H1 (cell line): ENCODE results near the gene SAP30L. TPM values are rescaled to one million over a fixed set of nuclear protein-coding genes. Genes with fewer than 3 reads are reported as not detected.

Experiments used
- CTCF ChIA-PET: fragments of 300-600 bp; sonication (Branson Sonifier 250); formaldehyde crosslinking; loops from one replicate; lab custom pipeline; 2021; ENCODE audit not compliant: partially characterized antibody; lab: Charles Lee
- POLR2A ChIA-PET: fragments of 300-600 bp; sonication (Branson Sonifier 250); formaldehyde crosslinking; loops from one replicate; lab custom pipeline; 2021; ENCODE audit warnings: inconsistent platforms; ENCODE audit not compliant: partially characterized antibody; lab: Charles Lee
- DNase-seq, 2 experiments: peaks; one replicate each; pipeline versions ENCODE4 v3.0.0 to v3.0.0-alpha.2; 2010 to 2022; ENCODE audit warnings: low spot score in 2 of 2, low read depth in 1 of 2, mixed read lengths in 1 of 2
- FAIRE-seq: peaks from 2 replicates; lab custom pipeline; 2011; peaks lifted over from hg19 to GRCh38; lab: Jason Lieb, UNC
- H2AFZ ChIP-seq: 2 replicates; pipeline ENCODE4 v1.8.1; 2012; ENCODE audit warnings: low read length, inconsistent platforms
- H2AK5ac ChIP-seq: 2 replicates; pipeline ENCODE4 v1.6.1; 2013; ENCODE audit warnings: low read depth, low read length
- H2BK120ac ChIP-seq: replicated peaks from 2 replicates; pipeline ENCODE3; 2013; ENCODE audit warnings: low read depth, low read length, inconsistent platforms
- H2BK12ac ChIP-seq: 2 replicates; pipeline ENCODE4 v1.6.1; 2013; ENCODE audit warnings: low read depth, low read length
- H2BK15ac ChIP-seq: 2 replicates; pipeline ENCODE4 v1.6.1; 2013; ENCODE audit warnings: low read length
- H2BK20ac ChIP-seq: 2 replicates; pipeline ENCODE4 v1.6.1; 2013; ENCODE audit warnings: low read length
- H2BK5ac ChIP-seq: 2 replicates; pipeline ENCODE4 v1.6.1; 2013; ENCODE audit warnings: low read depth, low read length
- H3K14ac ChIP-seq: 2 replicates; pipeline ENCODE4 v1.6.1; 2013; ENCODE audit warnings: inconsistent platforms; ENCODE audit not compliant: insufficient read length
- H3K18ac ChIP-seq: 2 replicates; pipeline ENCODE4 v1.6.1; 2013; ENCODE audit warnings: low read length; ENCODE audit errors: extremely low read depth
- H3K23ac ChIP-seq: 2 replicates; pipeline ENCODE4 v1.6.1; 2013; ENCODE audit warnings: inconsistent platforms; ENCODE audit not compliant: insufficient read length
- H3K23me2 ChIP-seq: 2 replicates; pipeline ENCODE4 v1.6.1; 2013; ENCODE audit warnings: low read depth, low read length
- H3K27ac ChIP-seq: 2 replicates; pipeline ENCODE4 v1.6.1; 2011; ENCODE audit warnings: low read depth, low read length, inconsistent platforms
- H3K27me3 ChIP-seq, 4 experiments: replicated peaks in 1 of 4; 1 replicate in 1 of 4; 2 replicates in 3 of 4; pipeline versions ENCODE4 v1.6.1 to v1.8.1; 2011 to 2013; ENCODE audit warnings: low read length in 3 of 4, mild to moderate bottlenecking in 3 of 4, inconsistent platforms in 2 of 4, mixed read lengths in 2 of 4, moderate library complexity in 1 of 4; ENCODE audit not compliant: control insufficient read depth in 3 of 4, insufficient read depth in 3 of 4; ENCODE audit errors: extremely low read depth in 1 of 4
- H3K36me3 ChIP-seq, 4 experiments: 2 replicates each; pipeline versions ENCODE4 v1.6.1 to v1.8.1; 2011 to 2013; ENCODE audit warnings: mild to moderate bottlenecking in 4 of 4, low read length in 3 of 4, moderate library complexity in 2 of 4, control low read depth in 1 of 4, inconsistent platforms in 1 of 4; ENCODE audit not compliant: insufficient read depth in 4 of 4, control insufficient read depth in 2 of 4
- H3K4ac ChIP-seq: replicated peaks from 2 replicates; pipeline ENCODE3; 2013; ENCODE audit warnings: low read length, low read depth, mixed read lengths, inconsistent platforms; ENCODE audit not compliant: insufficient read length
- H3K4me1 ChIP-seq, 4 experiments: replicated peaks in 1 of 4; 1 replicate in 1 of 4; 2 replicates in 3 of 4; pipeline versions ENCODE4 v1.6.1 to v1.8.1; 2011 to 2013; ENCODE audit warnings: low read length in 3 of 4, inconsistent platforms in 2 of 4, mixed read lengths in 1 of 4; ENCODE audit not compliant: insufficient read depth in 4 of 4, control insufficient read depth in 3 of 4
- H3K4me2 ChIP-seq, 2 experiments: 2 replicates each; pipeline versions ENCODE4 v1.6.1 to v1.8.1; 2011 to 2013; ENCODE audit warnings: low read depth in 2 of 2, low read length in 2 of 2, control low read depth in 1 of 2, inconsistent platforms in 1 of 2, mild to moderate bottlenecking in 1 of 2; ENCODE audit not compliant: insufficient read depth in 1 of 2
- H3K4me3 ChIP-seq, 4 experiments: fragments of 200-600, 300-600 bp in 1 of 4; sonication (generic), shearing (Covaris generic), sonication (Bioruptor Twin) in 1 of 4; 2 replicates each; pipeline versions ENCODE4 v1.5.1 to v1.8.1; 2011 to 2016; ENCODE audit warnings: low read length in 4 of 4, low read depth in 3 of 4, control low read depth in 2 of 4, inconsistent platforms in 2 of 4, mild to moderate bottlenecking in 2 of 4, mixed read lengths in 1 of 4, moderate library complexity in 1 of 4; ENCODE audit not compliant: insufficient read depth in 2 of 4; ENCODE audit errors: extremely low read depth in 1 of 4
- H3K56ac ChIP-seq: replicated peaks from 2 replicates; pipeline ENCODE3; 2013; ENCODE audit warnings: low read depth, mild to moderate bottlenecking, mixed read lengths, low read length, inconsistent platforms; ENCODE audit not compliant: insufficient read length
- H3K79me1 ChIP-seq: 2 replicates; pipeline ENCODE4 v1.6.1; 2013; ENCODE audit warnings: low read depth, low read length, control low read depth
- H3K79me2 ChIP-seq, 2 experiments: 2 replicates each; pipeline versions ENCODE4 v1.6.1 to v1.8.1; 2012 to 2013; ENCODE audit warnings: low read length in 2 of 2, mild to moderate bottlenecking in 2 of 2, inconsistent platforms in 1 of 2; ENCODE audit not compliant: insufficient read depth in 2 of 2, control insufficient read depth in 1 of 2
- H3K9ac ChIP-seq, 4 experiments: replicated peaks in 1 of 4; 1 replicate in 1 of 4; 2 replicates in 3 of 4; pipeline versions ENCODE4 v1.6.1 to v1.8.1; 2011 to 2013; ENCODE audit warnings: low read depth in 3 of 4, low read length in 3 of 4, control low read depth in 2 of 4, mild to moderate bottlenecking in 2 of 4, moderate library complexity in 2 of 4, inconsistent platforms in 1 of 4; ENCODE audit errors: extremely low read depth in 1 of 4
- H3K9me3 ChIP-seq, 2 experiments: 2 replicates each; pipeline versions ENCODE4 v1.6.1 to v1.8.1; 2012 to 2013; ENCODE audit warnings: mild to moderate bottlenecking in 2 of 2, moderate library complexity in 2 of 2, control low read depth in 1 of 2, inconsistent platforms in 1 of 2, low read depth in 1 of 2, low read length in 1 of 2, mixed read lengths in 1 of 2; ENCODE audit not compliant: insufficient read depth in 2 of 2
- H4K20me1 ChIP-seq, 2 experiments: replicated peaks in 1 of 2; 2 replicates each; pipeline versions ENCODE3 to v1.8.1; 2011 to 2013; ENCODE audit warnings: inconsistent platforms in 2 of 2, low read length in 2 of 2, mild to moderate bottlenecking in 1 of 2; ENCODE audit not compliant: insufficient read depth in 2 of 2, control insufficient read depth in 1 of 2
- H4K5ac ChIP-seq: 2 replicates; pipeline ENCODE4 v1.6.1; 2013; ENCODE audit warnings: low read length, low read depth, mixed read lengths, inconsistent platforms; ENCODE audit not compliant: insufficient read length
- H4K8ac ChIP-seq: 2 replicates; pipeline ENCODE4 v1.8.0; 2013; ENCODE audit warnings: mild to moderate bottlenecking, moderate library complexity, low read length, inconsistent platforms; ENCODE audit not compliant: insufficient read depth; ENCODE audit errors: extremely low read depth
- H4K91ac ChIP-seq: replicated peaks from 2 replicates; pipeline ENCODE3; 2013; ENCODE audit warnings: low read length, mixed read lengths, inconsistent platforms; ENCODE audit not compliant: insufficient read length
- BACH1 ChIP-seq: IDR thresholded peaks from 2 replicates; pipeline ENCODE4 v1.6.1; 2012; ENCODE audit warnings: low read length, improper control_type of control experiment
- BRCA1 ChIP-seq: IDR thresholded peaks from 2 replicates; pipeline ENCODE4 v1.6.1; 2012; ENCODE audit warnings: low read depth, low read length, improper control_type of control experiment
- E2F6 ChIP-seq: IDR thresholded peaks from 2 replicates; pipeline ENCODE4 v1.6.1; 2012; ENCODE audit warnings: inconsistent platforms
- EZH2 ChIP-seq: fragments of 200-600 bp; sonication (generic); IDR thresholded peaks from 2 replicates; pipeline ENCODE4 v1.7.1; 2012; ENCODE audit warnings: low read depth, mild to moderate bottlenecking, moderate library complexity, low read length, inconsistent platforms; ENCODE audit not compliant: severe bottlenecking
- HDAC2 ChIP-seq, 2 experiments: fragments of 300-600 bp in 1 of 2; sonication (generic) in 1 of 2; IDR thresholded peaks; 2 replicates each; pipeline ENCODE4 v1.6.1; 2011 to 2012; ENCODE audit warnings: low read depth in 2 of 2, low read length in 2 of 2, mild to moderate bottlenecking in 2 of 2, moderate library complexity in 2 of 2, borderline replicate concordance in 1 of 2, inconsistent platforms in 1 of 2
- HDAC6 ChIP-seq: IDR thresholded peaks from one replicate; pipeline ENCODE4 v1.7.1; 2012; ENCODE audit warnings: low read depth, mild to moderate bottlenecking, inconsistent platforms, low read length, moderate library complexity
- JUND ChIP-seq: IDR thresholded peaks from 2 replicates; pipeline ENCODE4 v1.6.1; 2011; ENCODE audit warnings: mild to moderate bottlenecking, improper control_type of control experiment, low read length
- MAX ChIP-seq: IDR thresholded peaks from 2 replicates; pipeline ENCODE4 v1.6.1; 2012; ENCODE audit warnings: inconsistent platforms
- RBBP5 ChIP-seq: IDR thresholded peaks from 2 replicates; pipeline ENCODE4 v1.7.1; 2012; ENCODE audit warnings: low read depth, mild to moderate bottlenecking, inconsistent platforms, low read length, moderate library complexity, borderline replicate concordance
- SIX5 ChIP-seq: IDR thresholded peaks from 2 replicates; pipeline ENCODE4 v1.6.1; 2011; ENCODE audit warnings: mild to moderate bottlenecking, low read depth, low read length
- SP2 ChIP-seq: IDR thresholded peaks from 2 replicates; pipeline ENCODE4 v1.6.1; 2012; ENCODE audit warnings: mild to moderate bottlenecking, low read length, inconsistent platforms
- SUZ12 ChIP-seq: fragments of 200-600 bp; sonication (generic); IDR thresholded peaks from 2 replicates; pipeline ENCODE4 v1.6.1; 2012; ENCODE audit warnings: mild to moderate bottlenecking, inconsistent platforms, low read length, moderate library complexity, mixed read lengths
- WGBS, 2 experiments: shearing (Covaris generic) in 1 of 2; methylation state at CpG; one replicate each; pipeline versions ENCODE4 v1.1.6 to v1.1.7; 2013 to 2015; ENCODE audit warnings: low lambda C conversion rate in 2 of 2, mixed read lengths in 2 of 2, inconsistent platforms in 1 of 2, low coverage in 1 of 2, missing lambda C conversion rate in 1 of 2; ENCODE audit not compliant: insufficient replicate concordance in 2 of 2, insufficient coverage in 1 of 2, insufficient read length in 1 of 2; ENCODE audit errors: extremely low coverage in 1 of 2, missing lambda C conversion rate in 1 of 2; 5-methylcytosine and 5-hydroxymethylcytosine counted together
- polyA plus RNA-seq, 7 experiments: library from polyadenylated mRNA; depleted of rRNA in 3 of 7; stranded (reverse) in 5 of 7; unstranded in 2 of 7; fragments of >200 nt in 5 of 7; fragments of 200-250 nt in 2 of 7; gene quantifications; 1 replicate in 5 of 7; 2 replicates in 1 of 7; 4 replicates in 1 of 7; pipeline versions ENCODE4 v1.2.1 to v1.2.3, GENCODE V29; 2011 to 2013; ENCODE audit warnings: missing spikeins in 2 of 7, mixed read lengths in 2 of 7
- total RNA-seq: library from RNA; stranded (reverse); fragmentation: NEBNext Ultra II Directional; extraction: Animal tissue kit (Norgen Biotek cat#: 25700); gene quantifications from 2 replicates; pipeline ENCODE4 v1.2.1, GENCODE V29; 2021

Gene SAP30L
- total and polyA plus RNA-seq, 2 of the 8 experiments (the other 6 are each of a cell fraction or from before 2014, with no cell fraction given): 12.2 to 31.5 TPM

- Histone ChIP-seq H3K79me2 (no peaks in the 10 kb centered on the region), H2BK15ac (peak overlapping the region; percentile 81; the same call in 1 of the 2 replicates), H2BK12ac (no peak overlapping the region; the same call in 1 of the 2 replicates), H3K4ac (no peak overlapping the region), H2AFZ (no peak overlapping the region), H3K36me3 (no peaks in the 10 kb centered on the region), H3K9me3 (no peaks in the 10 kb centered on the region), H3K79me1 (no peaks in the 10 kb centered on the region), H3K27me3 (peaks cover 59 to 71% (median 68%) of the 10 kb centered on the region in 4 experiments), H4K91ac (no peak overlapping the region), H3K14ac (no peak overlapping the region), H2BK20ac (peak overlapping the region; percentile 68; the same call in 1 of the 2 replicates), H3K23ac (no peak overlapping the region), H3K27ac (no peak overlapping the region), H2BK120ac (no peak overlapping the region), H4K5ac (no peak overlapping the region), H2AK5ac (no peak overlapping the region), H3K4me1 (peaks cover 17 to 40% (median 23%) of the 10 kb centered on the region in 4 experiments), H4K8ac (no peak overlapping the region), H3K9ac (no peak overlapping the region), H3K4me3 (peak overlapping the region in 1 of 4 experiments; percentile 20; a peak in 1 of 8 replicates), H3K56ac (no peak overlapping the region), H3K23me2 (no peaks in the 10 kb centered on the region), H2BK5ac (no peak overlapping the region), H3K18ac (no peak overlapping the region), H4K20me1 (peaks cover 8 to 21% of the 10 kb centered on the region in 2 experiments), H3K4me2 (peak overlapping the region; percentile 50 to 79; a peak in 2 of 4 replicates)
- WGBS, 2 experiments: 22% methylated on average over 6 of the region's 6 CpGs; no CpG with 5 or more reads in 1 of the 2 experiments
- CTCF ChIA-PET: interaction anchor here (1.1 to 6.4 kb wide), 5 partner anchors 10 to 100 kb away, joined by 4 to 61 read pairs (median 7); no protein-coding TSS in a partner anchor
- DNase-seq (no peak), FAIRE-seq (no peak)
- POLR2A ChIA-PET: interaction anchor here (0.6 to 3.5 kb wide), 3 partner anchors 9 to 84 kb away, joined by 5 to 16 read pairs (median 10); no protein-coding TSS in a partner anchor
- TF ChIP-seq E2F6 (no peak), SP2 (no peak), HDAC6 (no peak), JUND (no peak), EZH2 (peak; percentile 24), BACH1 (no peak), MAX (no peak), SUZ12 (0 out of 2 replicates have a peak, but pooled peaks have one; percentile 39), BRCA1 (no peak), SIX5 (no peak), HDAC2 (IDR thresholded peaks at IDR 0.05; ENCODE audit: borderline replicate concordance in 1 of 2, low read depth in 2 of 2, low read length in 2 of 2) (no peak), RBBP5 (no peak)
Measured at GRCh38 chr5:154485850-154486426, 40.1 kb downstream of the SAP30L start.
